ENCODE results near the gene MC4R. TPM values are rescaled to one million over a fixed set of nuclear protein-coding genes. Genes with fewer than 3 reads are reported as not detected.

Gene MC4R
- total RNA-seq, 1 donor from 2014 or later: not detected

DNA sequence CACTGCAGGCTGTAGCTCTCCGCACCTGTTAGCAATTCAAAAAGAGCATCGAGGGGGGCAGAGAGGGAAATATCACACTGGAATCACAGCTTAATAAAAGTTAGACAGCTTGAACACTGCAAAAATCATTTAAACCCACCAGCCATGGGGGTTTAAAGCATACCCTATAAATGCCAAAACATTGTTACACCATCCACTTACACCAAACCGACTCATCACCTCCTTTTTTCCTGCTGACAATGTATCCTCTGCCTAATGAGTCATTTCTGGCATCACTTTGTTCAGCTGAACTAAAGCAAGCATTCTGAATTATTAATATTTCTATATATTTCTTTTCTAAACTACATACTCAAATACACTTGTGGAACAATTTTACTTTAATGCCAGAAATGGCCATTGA, 21.6 kb downstream of the MC4R start:
- TF ChIP-seq, protein P1, sequence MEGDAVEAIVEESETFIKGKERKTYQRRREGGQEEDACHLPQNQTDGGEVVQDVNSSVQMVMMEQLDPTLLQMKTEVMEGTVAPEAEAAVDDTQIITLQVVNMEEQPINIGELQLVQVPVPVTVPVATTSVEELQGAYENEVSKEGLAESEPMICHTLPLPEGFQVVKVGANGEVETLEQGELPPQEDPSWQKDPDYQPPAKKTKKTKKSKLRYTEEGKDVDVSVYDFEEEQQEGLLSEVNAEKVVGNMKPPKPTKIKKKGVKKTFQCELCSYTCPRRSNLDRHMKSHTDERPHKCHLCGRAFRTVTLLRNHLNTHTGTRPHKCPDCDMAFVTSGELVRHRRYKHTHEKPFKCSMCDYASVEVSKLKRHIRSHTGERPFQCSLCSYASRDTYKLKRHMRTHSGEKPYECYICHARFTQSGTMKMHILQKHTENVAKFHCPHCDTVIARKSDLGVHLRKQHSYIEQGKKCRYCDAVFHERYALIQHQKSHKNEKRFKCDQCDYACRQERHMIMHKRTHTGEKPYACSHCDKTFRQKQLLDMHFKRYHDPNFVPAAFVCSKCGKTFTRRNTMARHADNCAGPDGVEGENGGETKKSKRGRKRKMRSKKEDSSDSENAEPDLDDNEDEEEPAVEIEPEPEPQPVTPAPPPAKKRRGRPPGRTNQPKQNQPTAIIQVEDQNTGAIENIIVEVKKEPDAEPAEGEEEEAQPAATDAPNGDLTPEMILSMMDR (IDR thresholded peaks at IDR 0.05; ENCODE audit: unreplicated experiment): no peak
- H3K4me1 Mint-ChIP-seq (ENCODE audit: low read depth): no peaks in the 10 kb centered on the region
- H3K9me3 Mint-ChIP-seq (ENCODE audit: low read depth): peaks cover 4% of the 10 kb centered on the region
- no peaks in the 10 kb centered on the region for H3K36me3 Mint-ChIP-seq (ENCODE audit: insufficient read depth)
- no peak overlapping the region for H3K4me3 Mint-ChIP-seq (ENCODE audit: low read depth)
- H3K27me3 Mint-ChIP-seq: no peaks in the 10 kb centered on the region
- no peak for DNase-seq (ENCODE audit: low spot score, unreplicated experiment)
- no peak overlapping the region for H3K27ac Mint-ChIP-seq

DNA sequence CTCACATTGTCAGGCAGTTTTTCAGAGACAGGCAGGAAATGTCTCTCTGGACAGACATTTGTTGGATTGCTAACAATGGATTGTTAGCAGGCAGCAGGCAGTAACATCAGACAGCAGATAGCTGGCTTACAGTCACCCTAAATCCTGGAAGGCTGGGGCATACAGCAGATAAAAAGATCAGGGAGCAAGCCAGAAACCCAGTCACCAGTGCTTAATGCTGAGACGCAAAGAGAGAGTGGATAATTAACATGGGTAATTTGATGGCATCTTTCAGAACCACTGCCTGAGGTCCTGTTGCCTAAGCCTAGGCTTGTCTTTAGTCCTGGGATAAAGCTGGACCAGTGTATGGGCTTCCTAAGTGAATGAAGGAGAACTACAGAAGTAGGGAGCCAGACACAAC, 22.4 kb downstream of the MC4R start:
- peaks cover 4% of the 10 kb centered on the region for H3K9me3 Mint-ChIP-seq (ENCODE audit: low read depth)
- no peaks in the 10 kb centered on the region for H3K27me3 Mint-ChIP-seq
- H3K4me1 Mint-ChIP-seq (ENCODE audit: low read depth): no peaks in the 10 kb centered on the region
- no peaks in the 10 kb centered on the region for H3K36me3 Mint-ChIP-seq (ENCODE audit: insufficient read depth)
- H3K27ac Mint-ChIP-seq: no peak overlapping the region
- TF ChIP-seq, protein P1 (IDR thresholded peaks at IDR 0.05; ENCODE audit: unreplicated experiment): no peak
- no peak overlapping the region for H3K4me3 Mint-ChIP-seq (ENCODE audit: low read depth)
- DNase-seq (ENCODE audit: low spot score, unreplicated experiment): no peak

DNA sequence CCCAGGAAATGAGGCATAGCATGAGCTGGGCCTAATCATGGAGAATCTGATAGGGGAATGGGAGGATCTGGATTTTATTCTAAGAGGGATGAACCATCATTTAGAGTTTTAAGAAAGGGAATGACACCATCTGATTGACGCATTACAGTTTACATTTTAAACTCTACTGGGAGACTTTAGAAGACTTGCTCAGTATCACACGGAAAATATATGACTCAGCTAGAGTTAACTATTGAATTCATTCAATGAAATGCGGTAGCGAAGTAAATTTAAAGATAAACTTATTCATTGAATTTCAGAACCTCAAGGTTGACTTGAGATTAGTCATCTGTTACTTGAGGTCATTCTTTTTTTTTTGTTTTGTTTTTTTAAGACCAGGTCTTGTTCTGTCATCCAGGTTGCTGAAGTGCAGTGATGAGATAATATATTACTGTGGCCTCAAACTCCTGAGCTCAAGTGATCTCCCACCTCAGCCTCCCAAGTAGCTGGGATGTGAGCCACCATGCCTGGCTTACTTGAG, 25.0 kb downstream of the MC4R start:
- no peaks in the 10 kb centered on the region for H3K27me3 Mint-ChIP-seq
- H3K4me3 Mint-ChIP-seq (ENCODE audit: low read depth): no peak overlapping the region
- H3K9me3 Mint-ChIP-seq (ENCODE audit: low read depth): peaks cover 4% of the 10 kb centered on the region
- TF ChIP-seq, protein P1 (IDR thresholded peaks at IDR 0.05; ENCODE audit: unreplicated experiment): no peak
- no peak for DNase-seq (ENCODE audit: low spot score, unreplicated experiment)
- H3K36me3 Mint-ChIP-seq (ENCODE audit: insufficient read depth): no peaks in the 10 kb centered on the region
- H3K27ac Mint-ChIP-seq: no peak overlapping the region
- H3K4me1 Mint-ChIP-seq (ENCODE audit: low read depth): no peaks in the 10 kb centered on the region

DNA sequence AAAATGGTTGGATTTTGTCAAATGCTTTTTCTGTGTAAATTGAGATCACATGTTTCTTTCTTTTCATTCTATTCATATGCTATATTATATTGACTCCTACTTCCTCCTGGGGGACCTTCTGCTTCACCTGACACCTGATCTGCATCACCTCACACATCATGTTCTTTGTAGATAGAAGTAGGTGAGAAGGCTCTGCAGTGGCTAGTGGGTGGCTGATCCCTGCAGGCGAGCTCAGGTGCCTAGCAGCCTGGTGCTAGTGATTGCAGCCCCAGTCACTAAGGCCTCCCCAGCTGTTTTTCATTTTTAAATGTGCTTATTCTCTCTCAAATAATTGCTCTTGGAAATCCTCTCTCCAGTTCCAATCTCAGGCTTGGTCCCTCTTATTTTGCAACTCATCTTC, 33.6 kb downstream of the MC4R start:
- no peak for DNase-seq (ENCODE audit: low spot score, unreplicated experiment)
- Mint-ChIP-seq H3K9me3 (ENCODE audit: low read depth) (peaks cover 7% of the 10 kb centered on the region), H3K27ac (no peak overlapping the region), H3K4me1 (ENCODE audit: low read depth) (no peaks in the 10 kb centered on the region), H3K27me3 (no peaks in the 10 kb centered on the region), H3K36me3 (ENCODE audit: insufficient read depth) (no peaks in the 10 kb centered on the region), H3K4me3 (ENCODE audit: low read depth) (no peak overlapping the region)
- TF ChIP-seq, protein P1 (IDR thresholded peaks at IDR 0.05; ENCODE audit: unreplicated experiment): no peak

DNA sequence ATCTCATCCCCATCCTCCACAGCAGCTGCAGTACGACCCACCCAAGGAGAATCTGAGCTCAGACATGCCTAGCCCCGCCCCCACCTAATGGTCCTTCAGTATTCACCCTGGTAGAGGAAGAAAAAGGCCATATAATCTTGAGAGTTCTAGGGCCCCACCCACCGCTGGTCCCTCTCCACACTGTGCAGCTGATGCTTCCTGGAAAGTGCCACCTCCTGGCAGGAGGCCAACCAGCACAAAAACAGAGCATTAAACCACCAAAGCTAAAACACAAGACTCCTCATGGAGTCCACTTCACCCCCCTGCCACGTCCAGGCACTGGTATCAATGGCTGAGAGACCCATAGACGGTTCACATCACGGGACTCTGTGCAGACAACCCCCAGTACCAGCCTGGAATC, 40.7 kb downstream of the MC4R start:
- DNase-seq (ENCODE audit: low spot score, unreplicated experiment): no peak
- Mint-ChIP-seq H3K4me1 (ENCODE audit: low read depth) (no peaks in the 10 kb centered on the region), H3K4me3 (ENCODE audit: low read depth) (no peak overlapping the region), H3K27me3 (no peaks in the 10 kb centered on the region), H3K36me3 (ENCODE audit: insufficient read depth) (no peaks in the 10 kb centered on the region), H3K27ac (no peak overlapping the region), H3K9me3 (ENCODE audit: low read depth) (peaks cover 16% of the 10 kb centered on the region)
- TF ChIP-seq, protein P1 (IDR thresholded peaks at IDR 0.05; ENCODE audit: unreplicated experiment): no peak

Data from progenitor cell of endocrine pancreas (in vitro differentiated cells).